ENCODE results near the gene PRR18.

Gene PRR18

GRCh38 chr6:166305562-166306117 lies 2.6 kb downstream of the PRR18 start:
- DNase-seq: peak; percentile 38

- peak; percentile 32 for DNase-seq
Measured at GRCh38 chr6:166304106-166304505, 4.1 kb downstream of the PRR18 start.

GRCh38 chr6:166301611-166302529 lies 6.3 kb downstream of the PRR18 start:
- DNase-seq: peak; percentile 17

- DNase-seq: peak; percentile 32
Measured at GRCh38 chr6:166300357-166300987, 7.7 kb downstream of the PRR18 start.

GRCh38 chr6:166297606-166298005 lies 10.6 kb downstream of the PRR18 start:
- peak; percentile 41 for DNase-seq

GRCh38 chr6:166296035-166296883 lies 11.9 kb downstream of the PRR18 start:
- peak; percentile 3 for DNase-seq

GRCh38 chr6:166293731-166294584 lies 14.2 kb downstream of the PRR18 start:
- peak; percentile 41 for DNase-seq

GRCh38 chr6:166289207-166290060 lies 18.8 kb downstream of the PRR18 start:
- peak; percentile 42 for DNase-seq

- no peak for DNase-seq
Measured at GRCh38 chr6:166286839-166287271, 21.3 kb downstream of the PRR18 start.

GRCh38 chr6:166285233-166285632 lies 23.0 kb downstream of the PRR18 start:
- DNase-seq: no peak

- no peak for DNase-seq
Measured at GRCh38 chr6:166284640-166285039, 23.6 kb downstream of the PRR18 start.

- DNase-seq: no peak
Measured at GRCh38 chr6:166282394-166283032, 25.7 kb downstream of the PRR18 start.

- DNase-seq: no peak
Measured at GRCh38 chr6:166281104-166281503, 27.1 kb downstream of the PRR18 start.

GRCh38 chr6:166279393-166279679 lies 28.9 kb downstream of the PRR18 start:
- no peak for DNase-seq

- DNase-seq: peak; percentile 28
Measured at GRCh38 chr6:166278579-166279392, 29.4 kb downstream of the PRR18 start.

GRCh38 chr6:166277892-166278578 lies 30.2 kb downstream of the PRR18 start:
- DNase-seq: no peak

GRCh38 chr6:166277018-166277417 lies 31.2 kb downstream of the PRR18 start:
- peak; percentile 33 for DNase-seq

- peak; percentile 94 for DNase-seq
Measured at GRCh38 chr6:166275714-166276166, 32.5 kb downstream of the PRR18 start.
